GM19455 (cell line): ENCODE measurements around the gene CASR.

Experiments
- ATAC-seq: cut with Tn5 transposase; IDR thresholded peaks from one replicate; pipeline ENCODE4 v1.9.1; 2021; ENCODE audit not compliant: unreplicated experiment

CASR gene

DNA sequence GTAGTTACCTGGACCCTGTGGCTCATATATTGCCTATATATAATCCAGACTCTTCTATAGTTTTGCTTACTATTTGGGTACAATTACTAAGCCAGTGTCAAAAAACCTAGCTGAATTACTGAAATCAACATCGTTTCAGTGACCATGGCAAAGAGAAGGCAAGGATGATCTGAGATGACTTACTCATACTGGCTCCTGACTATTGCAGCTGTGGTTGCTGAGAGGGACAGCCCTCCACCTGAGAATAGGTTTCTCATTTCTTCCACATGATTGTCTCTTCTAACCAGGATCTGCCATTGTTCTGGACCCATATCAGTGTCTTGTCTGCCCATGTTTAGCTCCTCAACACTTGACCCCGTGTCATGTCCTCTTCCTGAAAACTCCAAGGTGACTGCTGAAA lies 30.2 kb downstream of the CASR start:
- ATAC-seq: no peak

DNA sequence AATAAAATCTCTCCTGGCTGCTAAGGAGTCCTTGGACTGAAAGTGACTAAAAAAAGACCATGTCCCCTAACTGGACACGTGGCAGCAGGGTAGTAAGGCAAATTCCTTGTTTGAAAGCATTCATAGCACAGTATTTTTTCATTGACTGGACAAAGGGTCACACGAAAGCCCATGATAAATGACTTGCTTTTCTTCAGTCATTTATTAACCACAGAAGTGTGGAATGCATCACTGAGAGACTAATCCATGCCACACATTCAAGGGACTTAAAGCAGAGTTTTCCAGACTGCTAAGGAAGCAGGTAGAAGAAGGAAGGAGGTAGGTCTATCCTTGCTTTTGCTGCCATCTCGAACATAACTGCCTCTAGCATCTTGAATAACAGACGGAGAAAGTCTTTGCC lies 31.2 kb downstream of the CASR start:
- ATAC-seq: no peak

DNA sequence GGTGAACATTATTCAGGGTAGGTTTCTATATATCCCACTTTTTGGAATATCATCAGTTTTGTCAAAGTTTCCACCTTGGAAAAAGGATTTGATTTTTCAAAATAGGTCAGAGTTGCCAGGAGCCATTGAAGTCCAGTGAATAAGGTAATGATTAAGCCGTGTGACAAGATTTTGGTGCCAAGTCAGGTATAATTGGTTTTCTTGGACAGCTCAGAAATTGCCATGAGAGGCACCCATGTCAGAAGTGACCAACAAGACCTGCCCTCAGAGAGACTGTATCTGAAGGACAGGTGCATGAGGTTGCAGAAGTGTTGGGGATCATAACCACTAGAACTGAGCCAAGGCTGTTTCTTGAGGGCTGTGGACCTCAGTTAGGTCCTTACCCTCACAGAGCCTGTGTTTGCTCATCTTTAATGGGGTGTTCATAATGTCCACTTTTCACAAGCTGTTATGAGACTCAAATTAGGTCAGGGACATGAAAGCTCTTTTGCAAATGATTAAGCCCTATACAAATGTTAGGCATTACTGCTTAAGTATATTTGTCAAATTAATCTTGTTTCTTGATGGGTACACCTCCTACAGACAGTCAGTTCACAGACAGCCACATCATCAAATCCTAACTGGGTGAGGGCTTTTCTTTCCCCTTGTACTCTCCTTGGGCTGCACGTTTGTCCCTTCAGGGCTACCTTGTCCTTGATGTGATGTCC lies 32.3 kb downstream of the CASR start:
- ATAC-seq: no peak

DNA sequence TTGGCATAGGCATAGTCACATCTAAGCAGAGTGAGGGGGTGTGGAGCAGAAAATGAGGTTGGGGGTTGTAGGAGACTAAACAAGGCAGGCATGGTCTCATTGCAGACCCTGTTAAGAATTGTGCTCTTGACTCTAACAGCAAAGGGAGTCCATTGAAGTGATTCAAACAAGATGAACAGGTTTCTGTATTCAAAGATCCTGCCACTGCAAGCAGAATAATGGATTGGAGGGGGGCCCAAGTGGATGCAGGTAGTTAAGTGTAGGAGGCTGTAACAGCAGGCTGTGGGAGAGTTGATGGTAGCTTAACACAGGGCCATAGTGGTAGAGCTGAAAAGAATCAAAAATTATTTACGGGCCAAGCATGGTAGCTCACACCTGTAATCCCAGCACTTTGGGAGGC lies 34.4 kb downstream of the CASR start:
- no peak for ATAC-seq

DNA sequence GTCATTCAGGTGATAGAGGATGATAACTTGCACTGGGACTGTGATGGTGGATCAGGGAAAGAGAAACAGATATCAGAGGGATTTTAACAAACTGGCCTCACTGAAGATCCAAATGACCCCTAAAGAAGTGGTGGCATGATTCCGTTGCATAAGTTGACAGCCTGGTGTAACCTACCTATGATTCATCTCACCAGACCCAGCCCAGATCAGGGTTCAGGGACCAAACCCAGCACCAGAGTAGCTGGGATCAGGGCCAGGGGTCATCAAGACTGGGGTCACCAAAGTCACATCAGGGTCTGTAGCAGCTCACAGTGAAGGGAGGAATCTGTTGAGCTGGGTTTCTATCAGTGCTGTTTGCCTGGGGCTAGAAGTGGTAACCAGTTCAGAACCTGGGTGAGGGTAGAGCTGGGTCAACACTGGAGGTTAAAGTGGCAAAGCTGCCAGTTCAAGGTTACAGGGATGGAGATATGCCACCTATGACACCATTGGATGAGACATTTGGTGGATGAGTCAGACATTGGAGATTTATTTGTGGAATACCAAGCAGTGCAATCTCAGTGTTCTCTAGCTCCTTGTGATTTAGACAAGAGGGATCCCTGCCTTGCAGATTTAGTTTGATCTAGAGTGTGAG lies 35.9 kb downstream of the CASR start:
- ATAC-seq: no peak

DNA sequence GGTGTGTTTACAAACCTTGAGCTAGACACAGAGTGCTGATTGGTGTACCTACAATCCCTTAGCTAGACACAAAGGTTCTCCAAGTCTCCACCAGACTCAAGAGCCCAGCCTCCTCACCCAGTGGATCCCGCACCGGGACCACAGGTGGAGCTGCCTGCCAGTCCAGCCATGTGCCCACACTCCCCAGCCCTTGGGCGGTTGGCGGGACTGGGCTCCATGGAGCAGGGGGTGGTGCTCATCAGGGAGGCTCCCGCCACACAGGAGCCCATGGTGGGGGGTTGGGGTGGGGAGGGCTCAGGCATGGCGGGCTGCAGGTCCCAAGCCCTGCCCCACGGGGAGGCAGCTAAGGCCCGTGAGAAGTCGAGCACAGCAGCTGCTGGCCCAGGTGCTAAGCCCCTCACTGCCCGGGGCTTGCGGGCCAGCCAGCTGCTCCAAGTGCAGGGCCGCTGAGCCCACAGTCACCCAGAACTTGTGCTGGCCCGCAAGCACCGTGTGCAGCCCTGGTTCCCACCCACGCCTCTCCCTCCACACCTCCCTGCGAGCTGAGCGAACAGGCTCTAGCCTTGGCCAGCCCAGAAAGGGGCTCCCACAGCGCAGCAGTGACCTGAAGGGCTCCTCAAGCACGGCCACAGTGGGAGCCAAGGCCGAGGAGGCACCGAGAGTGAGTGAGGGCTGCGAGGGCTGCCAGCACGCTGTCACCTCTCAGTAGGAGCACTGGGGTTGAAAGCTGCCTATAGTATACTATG lies 43.7 kb downstream of the CASR start:
- no peak for ATAC-seq

DNA sequence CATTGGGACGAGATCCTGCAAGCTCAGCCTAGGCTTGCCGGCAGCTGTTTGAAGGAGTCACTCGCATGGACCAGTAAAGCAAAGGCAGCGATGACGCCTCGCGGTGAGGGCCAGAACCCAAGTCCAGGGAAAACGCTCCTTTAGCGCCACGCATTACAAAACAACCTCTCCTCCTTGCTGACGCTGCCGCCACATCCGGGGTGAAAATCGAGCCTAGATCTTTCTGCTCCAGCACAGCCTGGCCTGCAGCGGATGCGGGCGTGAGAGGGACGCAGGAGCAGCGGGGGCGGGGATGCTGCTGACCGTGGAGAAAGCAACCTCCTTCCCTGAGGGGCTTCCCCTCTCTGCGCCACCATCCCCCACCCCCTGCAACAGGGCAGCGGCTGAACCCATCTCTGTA lies 46.7 kb downstream of the CASR start:
- ATAC-seq: no peak

DNA sequence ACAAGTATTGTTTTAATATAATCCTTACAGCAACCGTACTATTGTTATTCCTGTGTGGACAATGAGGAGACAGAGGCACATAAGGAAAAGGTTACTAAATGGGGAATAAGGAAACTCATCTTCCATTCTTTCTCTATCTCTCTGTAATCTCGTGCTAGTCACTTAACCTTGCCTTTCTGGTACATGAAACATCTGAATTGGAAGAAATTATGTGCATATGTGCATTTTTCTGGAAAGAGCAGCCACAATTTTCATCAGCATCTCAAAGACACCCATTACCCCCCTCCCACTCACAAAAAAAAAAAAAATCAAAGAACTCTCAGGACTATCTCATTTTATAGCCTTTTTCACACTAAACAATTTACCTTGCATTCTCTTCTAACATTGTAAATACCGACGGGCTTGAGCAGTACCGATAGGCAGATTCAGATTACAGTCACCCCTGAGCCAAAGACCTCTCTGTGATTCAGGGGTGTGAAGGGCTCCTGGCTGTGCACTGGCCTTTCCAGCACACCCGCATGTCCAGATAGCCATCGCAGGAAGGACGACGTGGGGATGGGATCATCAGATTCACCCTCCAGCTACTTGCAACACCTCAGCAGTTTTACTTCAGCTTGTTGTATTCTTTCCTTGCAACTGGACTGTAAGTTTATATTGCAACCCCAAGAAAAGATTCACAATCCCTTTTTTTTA lies 48.1 kb downstream of the CASR start:
- no peak for ATAC-seq

DNA sequence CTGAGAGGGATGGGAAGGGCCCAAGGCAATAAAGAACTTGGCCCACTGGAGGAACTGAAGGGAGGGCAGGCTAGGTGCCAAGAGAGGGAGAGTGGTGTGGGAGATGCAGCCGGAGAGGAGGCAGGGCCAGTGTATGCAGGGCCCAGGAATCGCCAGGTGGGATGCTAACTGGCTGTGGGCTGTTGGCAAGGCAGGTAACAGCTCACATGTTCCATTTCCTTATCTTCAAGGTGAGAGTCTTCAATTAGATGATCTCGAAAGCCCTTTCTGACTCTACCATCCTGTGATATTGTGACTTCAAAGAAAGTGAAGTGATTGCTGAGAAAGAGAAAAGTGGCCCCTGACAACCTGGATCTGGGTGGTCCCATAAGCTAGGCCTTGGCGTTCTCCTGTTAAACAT lies 49.0 kb downstream of the CASR start:
- no peak for ATAC-seq

DNA sequence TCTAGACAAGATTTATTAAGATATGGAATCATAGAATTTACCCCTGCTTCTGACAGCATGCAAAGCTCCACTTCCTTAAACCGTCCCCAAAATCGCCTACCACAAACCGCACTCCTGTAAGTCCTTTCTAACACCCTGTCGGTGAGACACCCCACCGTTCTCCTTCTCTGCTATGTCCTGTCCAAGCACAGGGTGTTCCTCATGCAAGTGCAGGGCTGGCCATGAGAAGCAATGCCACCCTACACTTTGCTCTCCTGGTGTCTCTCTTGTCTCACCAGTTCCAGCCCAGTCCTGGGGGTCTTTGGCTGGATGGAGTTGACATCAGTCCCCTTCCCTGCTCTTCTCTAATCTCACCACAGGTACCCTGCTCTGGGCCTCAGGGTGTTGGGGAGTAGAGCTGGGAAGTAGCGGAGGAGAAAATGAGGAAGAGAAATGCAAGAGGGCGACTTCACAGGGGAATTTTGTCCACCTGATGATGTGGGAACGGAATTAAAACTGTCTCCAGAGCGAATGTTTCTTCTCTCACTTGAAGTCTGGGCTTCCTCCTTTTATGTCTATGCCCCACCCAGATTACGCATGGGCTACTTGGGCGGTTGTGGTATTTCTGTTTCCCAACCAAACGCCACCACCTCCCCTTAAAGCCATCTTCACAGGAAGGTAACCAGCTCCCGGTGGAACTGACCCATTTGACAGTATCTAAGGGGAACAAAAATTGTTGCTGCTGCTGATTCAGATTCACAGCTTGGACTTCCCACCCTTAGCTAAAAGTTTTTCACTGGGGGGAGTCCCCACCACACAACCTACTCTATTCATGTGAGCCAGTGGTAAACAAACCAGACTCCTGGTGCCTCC lies 49.9 kb downstream of the CASR start:
- peak; percentile 73 for ATAC-seq

DNA sequence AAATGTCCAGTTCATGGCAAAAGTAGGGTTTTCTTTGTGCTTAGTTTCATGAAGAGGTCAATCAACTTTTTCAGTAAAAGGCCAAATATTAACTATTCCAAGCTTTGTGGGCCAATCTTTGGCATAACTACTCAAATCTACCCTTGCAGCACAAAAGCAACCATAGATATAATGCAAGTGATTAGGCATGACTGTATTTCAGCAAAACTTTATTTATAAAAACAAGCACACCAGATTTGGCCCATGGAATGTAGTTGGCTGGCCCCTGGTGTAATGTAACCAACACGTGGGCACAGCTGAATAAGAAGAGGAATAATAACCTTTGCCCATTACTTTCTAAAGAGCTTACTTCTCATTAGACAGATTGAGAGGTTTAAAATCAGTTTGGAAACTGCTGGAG lies 50.6 kb downstream of the CASR start:
- ATAC-seq: no peak

DNA sequence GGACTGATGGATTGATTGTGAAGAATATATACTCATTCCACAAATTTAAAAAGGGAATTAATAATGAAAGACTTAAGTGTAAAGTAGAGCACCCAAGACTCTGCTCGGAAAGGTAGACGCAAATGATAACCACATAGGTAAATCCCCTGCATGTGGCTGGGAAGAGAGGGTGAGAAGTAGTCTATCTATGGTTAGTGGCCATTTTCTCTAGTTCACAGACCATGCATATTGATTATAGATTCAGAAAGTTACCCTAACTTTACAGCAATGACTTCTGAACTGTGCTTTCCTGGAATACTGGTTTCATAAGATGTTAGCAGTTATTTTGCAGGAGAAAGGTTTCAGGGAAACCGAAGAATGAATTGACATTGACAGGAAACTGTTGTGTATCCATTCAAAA lies 51.7 kb downstream of the CASR start:
- ATAC-seq: peak; percentile 40

DNA sequence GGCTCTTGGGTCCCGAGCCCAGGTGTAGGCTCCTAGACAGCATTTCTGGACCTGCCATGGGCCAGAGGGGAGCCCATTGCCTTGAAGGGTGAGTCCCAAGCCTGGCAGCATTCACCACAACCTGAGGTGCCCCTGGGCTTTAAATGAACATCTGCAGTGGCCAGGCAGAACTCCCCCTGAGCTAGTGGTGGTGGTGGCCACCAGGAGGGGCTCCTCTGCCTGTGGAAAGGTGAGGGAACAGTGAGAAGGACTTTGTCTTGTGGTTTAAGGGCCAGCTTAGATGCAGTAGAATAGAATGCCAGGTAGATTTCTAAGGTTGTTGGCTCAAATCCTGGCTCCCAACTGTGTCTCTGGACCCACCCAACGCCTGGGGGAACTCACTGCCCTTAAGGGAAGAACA lies 55.6 kb downstream of the CASR start:
- ATAC-seq: no peak

DNA sequence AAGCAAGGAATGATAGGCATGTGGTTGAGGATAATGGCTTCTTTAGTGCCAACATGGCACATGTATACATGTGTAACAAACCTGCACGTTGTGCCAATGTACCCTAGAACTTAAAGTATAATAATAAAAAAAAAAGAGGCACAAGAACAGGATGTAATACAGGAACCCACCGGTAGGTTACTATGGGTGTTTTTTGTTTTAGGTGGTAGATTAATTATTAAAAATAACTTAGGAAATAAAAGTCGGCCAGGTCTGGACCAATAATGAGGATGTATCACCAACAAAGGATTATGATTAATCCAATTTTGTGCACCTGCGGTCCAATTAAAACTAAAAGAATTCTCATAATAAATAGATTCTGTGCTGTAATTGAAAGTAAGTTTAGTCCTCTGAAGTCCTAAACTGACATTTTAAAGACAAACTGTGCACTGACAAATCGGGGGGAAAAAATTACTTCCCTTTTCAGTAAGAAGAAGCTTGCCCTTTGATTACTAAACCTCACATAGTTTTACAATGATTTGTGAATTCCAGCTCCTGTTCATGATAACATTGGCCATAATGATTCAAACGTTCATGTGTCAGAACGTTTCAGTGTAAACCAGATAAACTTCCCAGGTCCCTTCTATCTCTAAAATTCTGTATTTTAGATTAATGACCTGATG lies 62.2 kb downstream of the CASR start:
- ATAC-seq: no peak

DNA sequence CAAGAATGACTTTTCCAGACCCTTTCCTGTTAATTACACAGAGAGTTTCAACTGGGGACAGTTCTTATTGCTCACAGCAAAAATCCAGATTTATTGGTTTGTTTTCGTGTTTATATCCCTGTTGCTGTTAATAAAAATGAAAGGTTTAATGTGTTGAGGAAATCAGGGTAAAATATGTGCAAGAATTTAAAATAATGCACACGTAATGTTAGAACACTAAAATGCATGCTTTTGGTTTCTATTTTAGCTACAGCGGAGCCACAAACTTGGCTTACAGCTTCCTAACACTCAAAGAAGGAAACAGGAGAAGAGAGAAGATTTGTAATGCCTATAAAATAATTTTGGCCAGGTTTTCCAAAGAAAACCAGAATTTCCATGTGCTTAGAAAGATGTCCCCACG lies 62.7 kb downstream of the CASR start:
- ATAC-seq: no peak

DNA sequence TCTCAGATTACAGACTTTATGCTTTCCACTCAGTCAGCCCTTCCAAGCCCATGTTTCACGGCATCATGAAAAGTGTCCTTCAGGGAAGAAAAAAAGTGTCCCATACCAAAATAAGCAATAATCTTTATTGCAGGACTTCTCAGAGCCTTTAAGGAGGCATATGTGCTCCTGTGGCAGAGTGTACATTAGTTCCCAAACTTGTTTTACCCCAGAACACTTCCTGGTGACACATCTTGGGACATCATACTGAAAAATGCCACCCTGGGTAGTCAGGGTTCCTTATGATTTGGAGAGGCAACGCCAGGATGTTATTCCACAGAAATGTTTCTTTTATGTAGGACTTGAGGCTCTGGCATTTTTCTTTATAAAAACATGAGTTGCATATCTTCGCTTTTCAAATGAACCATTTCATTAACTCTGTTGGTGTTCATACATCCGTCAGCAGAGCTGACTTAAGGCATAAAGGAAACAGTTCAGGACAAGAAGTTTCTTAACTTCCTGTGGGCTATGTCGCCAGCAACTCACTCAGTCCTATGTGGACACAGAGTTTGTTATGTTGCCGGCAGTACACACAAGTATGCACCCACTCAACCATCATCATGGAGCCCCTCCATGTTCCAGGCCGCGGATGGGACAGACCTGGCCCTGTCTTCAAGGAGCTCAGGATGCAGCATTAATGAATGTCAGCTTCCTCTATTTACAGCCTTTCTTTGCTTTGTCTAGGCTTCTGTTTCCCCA lies 63.8 kb downstream of the CASR start:
- no peak for ATAC-seq

DNA sequence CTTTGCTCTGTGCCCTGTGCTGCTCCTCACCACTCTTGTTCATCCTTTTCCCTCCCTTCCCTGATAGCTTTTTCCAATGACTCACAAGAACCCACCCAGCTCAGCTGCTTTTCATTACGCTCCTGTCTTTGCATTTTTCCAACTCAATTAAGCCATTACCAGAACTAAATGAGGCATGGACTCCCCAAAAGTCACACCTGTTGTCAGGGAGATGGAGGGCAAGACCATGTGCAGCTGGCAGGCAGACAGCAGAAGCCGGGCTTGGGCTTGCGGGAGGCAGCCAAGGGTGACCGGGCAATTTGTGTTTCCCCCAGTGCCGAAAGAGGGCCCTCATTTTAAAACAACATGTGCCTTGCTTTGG lies 64.3 kb downstream of the CASR start:
- no peak for ATAC-seq

DNA sequence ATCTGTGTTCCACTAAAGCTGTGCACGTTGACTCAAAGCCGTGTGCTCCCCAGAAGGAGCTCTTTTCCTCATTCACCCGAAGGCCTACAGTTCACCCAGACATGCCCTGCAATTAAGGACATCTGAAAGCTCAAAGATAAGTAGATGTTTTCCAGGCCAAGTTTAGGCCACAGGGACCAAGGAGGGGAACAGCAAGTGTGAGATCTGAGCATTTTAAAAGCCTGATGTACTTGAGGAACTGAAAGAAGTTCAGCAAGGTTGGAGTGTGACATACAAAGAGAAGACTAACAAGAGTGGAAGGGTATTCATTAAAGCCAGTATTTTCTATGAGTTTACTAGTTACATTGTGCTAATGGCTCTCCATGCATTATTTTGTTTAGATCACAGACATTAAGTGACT lies 68.0 kb downstream of the CASR start:
- no peak for ATAC-seq

DNA sequence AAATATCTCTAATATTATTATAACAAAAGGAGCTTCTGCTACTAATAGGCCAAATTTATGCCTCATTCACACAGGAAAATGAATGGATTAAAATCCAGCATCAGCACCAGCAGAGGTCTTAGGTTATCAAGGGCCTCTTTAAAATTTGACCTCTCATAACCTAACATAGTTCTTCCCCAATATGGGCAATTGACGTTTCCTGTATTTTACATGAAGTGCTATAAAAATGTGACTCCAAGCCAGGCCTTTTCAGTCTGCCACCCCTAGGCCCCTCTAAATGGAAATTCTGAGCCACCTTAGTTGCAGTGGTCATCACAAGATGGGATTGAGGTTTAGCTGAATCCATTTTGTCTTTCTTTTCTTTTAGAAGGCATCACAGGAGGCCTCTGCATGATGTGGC lies 70.1 kb downstream of the CASR start:
- ATAC-seq: no peak
